NCI-H187 (cell line): ENCODE measurements around the gene INF2.
"Not testable (repeated sequence)": the region's sequence is repeated elsewhere in the genome, so short reads cannot be mapped to it uniquely, and the experiment has no call there.

Experiments used
- DNase-seq, 2 experiments: peaks; one replicate each; lab custom pipeline; 2025; lab: John Stamatoyannopoulos, UW

INF2 gene

GRCh38 chr14:104734991-104735779 lies 45.8 kb downstream of the INF2 start:
- no peak for DNase-seq

- no peak for DNase-seq
These were observed 46.6 kb downstream of the INF2 start for GRCh38 chr14:104735830-104736642.

GRCh38 chr14:104738375-104739019 lies 49.1 kb downstream of the INF2 start:
- no peak for DNase-seq

DNA sequence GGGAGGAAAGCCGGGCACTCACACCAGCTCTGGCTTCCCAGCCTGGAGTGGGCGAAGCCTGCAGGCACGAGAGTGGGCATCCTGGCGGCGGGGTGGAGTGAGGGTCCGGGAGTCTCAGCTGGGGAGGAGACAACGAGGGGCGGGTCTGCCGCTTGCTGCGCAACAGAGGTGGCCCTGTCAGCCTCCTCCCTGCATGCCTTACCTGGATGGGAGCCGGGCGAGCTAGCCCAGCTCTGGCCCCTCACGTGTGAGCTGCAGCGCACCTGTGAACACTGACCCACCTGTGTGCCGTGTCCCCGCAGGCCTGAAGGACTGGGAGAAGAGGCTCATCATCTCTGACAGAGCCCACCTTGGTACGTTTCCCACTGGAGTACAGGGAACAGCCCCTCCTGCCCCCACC lies 49.6 kb downstream of the INF2 start:
- no peak for DNase-seq

DNA sequence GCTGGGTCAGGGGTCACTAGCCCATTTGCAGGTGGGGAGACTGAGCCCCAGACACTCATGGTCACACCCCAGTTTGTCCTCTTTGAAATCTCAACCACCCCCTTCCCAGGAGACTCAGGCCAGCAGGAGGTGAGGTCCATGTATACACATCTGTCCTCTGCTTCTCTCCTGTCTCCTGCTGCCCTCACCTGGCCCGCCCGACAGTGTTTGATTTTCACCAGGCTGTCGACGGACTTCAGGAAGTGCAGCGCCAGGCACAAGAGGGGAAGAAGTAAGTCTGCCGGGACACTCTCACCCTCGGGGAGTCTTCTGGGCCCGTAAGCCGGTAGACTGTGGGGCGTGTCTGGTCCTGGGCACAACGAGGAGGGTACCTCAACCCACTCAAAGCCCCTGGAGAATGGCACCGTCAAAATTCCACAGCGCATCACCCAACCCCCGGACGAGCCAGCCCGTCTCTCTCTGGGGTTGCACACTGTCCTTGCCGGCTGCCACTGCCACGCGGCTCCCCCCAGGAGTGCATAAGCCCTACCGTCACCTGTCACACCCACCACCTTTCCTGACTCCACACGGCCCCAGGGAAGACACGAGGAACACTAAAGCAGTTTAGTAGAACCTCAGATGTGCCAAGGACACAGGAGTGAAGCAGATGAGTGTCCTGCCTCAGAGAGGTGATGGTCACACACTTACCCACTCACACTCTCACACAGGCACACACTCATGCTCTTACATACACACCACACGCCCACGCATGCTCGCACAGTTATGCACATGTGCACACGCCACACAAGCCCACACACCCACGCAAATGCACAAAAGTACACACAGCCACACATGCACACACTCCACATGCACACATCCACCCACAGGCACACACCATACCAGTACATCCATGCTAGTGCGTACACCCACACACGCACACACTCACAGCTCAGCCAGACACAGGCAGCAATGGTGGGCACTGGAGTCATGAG lies 50.4 kb downstream of the INF2 start:
- no peak for DNase-seq

GRCh38 chr14:104741108-104741802 lies 51.8 kb downstream of the INF2 start:
- no peak for DNase-seq

GRCh38 chr14:104741803-104742251 lies 52.4 kb downstream of the INF2 start:
- DNase-seq: no peak

DNA sequence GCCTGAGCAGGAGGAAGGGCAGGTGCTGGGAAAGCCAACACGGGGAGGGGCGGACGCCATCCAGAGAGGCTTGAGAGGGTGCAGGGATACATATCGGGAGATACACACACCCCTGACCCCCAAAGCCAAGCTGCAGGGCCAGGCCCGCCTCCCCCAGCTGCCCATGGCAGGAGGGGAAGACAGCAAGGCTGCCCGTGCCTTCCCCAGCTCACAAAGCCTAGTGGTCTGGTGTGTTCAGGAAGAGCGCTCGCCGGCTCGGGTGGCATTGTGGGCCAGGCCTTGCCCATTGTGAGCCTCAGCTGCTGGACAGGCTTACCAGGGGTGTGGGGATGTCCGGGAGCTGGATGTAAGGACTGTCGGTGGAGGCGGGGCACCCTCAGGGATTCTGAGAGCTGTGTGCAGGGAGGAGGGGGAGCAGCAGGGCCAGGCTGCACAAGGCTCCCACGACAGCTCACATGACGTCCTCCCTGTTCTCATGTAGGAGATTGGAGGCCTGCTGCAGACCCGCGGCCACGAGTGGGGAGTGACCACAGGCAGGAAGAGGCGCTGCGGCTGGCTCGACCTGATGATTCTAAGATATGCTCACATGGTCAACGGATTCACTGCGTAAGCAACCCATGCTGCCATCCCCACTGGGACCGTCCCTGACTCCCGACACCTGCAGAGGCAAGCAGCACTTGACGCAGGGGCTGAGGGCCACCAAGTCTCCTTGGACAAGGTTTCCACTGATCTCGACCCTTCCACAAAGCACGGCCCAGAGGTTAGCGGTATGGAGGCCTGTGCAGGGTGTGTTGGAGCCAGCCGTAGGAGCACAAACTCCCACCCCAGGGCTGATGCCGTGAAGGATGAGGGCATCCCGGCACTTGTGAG lies 53.4 kb downstream of the INF2 start:
- no peak for DNase-seq

- no peak for DNase-seq
These were observed 54.3 kb downstream of the INF2 start for GRCh38 chr14:104743461-104744380.

GRCh38 chr14:104744484-104744883 lies 55.1 kb downstream of the INF2 start:
- no peak for DNase-seq

DNA sequence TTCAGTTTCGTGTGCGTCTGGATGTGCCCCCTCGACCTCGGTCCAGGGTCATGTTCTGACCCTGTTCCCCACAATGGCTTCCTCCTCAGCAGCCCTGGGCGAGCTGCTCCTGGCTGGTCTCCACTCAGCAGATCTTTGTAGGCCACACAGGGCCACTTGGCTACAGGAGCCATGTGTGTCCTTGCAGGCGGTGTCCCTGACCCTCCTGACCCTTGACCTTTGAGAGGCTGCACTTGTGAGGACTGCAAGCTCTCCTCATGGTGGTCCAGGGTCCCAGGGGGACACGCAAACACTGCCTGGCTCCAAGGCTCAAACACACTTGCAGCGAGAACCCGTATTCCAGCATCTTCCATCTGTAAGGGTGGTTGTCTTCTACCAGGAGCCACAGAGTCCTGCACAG lies 56.0 kb downstream of the INF2 start:
- no peak for DNase-seq

- no peak for DNase-seq
These were observed 56.7 kb downstream of the INF2 start for GRCh38 chr14:104746071-104746545.

DNA sequence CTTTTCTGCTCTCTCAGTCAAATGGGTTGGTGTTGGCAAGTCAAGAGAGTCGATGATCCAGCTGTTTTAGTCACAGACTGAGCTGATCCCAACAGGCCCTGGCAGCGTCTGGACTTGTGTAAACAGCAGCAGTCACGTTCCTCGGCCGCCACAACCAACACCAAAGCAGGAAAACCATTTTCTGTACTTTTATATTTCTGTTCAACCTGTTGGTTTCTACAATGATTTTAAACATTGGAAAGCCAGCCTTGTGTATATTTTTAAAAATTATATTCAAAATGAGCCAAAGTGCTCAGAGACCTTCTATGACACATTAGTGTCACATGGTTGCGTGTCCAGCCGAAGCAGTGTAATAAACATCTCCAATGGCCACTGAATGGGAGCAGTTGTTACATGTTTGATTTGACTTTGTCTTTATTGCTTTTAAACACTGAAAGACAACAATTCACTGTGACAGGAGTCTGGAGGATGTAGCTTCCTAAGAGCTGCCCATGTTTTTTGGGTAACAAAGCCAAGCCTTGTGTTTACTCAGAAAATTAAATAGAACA lies 57.6 kb downstream of the INF2 start:
- DNase-seq: no peak

- no peak for DNase-seq
These were observed 58.5 kb downstream of the INF2 start for GRCh38 chr14:104747876-104748275.

DNA sequence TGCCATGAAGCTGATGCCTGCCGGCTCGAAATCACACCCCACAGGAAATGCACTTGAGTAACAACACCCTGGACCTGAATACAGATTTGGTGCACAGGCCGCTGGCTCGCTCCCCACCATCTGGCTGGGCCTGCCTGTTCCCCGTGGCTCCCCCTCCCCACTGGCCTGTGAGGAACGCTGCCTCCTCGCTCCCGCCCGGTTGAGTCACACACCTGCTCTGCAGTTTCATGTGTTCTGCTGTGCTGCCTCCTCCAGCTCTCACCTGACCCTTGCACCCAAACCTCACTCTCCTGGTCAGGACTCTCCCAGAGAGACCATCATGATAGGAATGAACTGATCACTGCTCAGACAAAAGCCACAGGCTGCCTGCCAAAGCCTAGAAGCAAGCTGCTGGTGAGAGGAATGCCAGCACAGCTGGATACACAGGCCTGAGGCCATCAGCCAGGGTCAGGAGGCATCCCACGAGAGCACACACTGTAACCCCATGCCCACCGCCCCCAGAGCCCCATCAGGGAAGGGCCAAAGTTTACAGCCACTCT lies 59.8 kb downstream of the INF2 start:
- no peak for DNase-seq

DNA sequence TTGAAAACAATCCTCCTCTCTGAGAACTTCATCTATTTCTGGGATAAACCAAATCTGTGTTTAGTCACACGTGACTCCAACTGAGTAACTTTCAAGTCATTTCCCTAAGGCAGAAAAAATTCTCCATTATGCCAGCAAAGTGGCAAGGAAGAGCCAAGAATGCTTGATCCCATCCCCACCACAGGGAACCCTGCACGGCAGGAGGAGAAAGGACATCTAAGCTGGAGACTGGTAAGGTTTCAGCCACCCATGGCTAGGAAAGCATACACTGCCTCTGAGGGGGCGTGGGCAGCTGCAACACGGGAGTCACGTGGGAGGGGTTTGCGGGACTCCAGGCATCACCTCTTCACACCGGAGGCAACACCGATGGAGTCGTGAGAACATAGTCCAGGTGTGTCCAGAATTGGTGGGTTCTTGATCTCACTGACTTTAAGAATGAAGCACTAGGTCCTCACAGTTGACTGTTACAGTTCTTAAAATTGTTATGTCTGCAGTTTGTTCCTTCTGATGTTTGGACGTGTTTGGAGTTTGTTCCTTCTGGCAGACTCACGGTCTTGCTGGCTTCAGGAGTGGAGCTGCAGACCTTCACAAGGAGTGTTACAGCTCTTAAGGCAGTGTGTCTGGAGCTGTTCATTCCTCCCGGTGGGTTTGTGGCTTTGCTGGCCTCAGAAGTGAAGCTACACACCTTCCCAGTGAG lies 60.8 kb downstream of the INF2 start:
- DNase-seq: no peak

GRCh38 chr14:104750753-104751057 lies 61.3 kb downstream of the INF2 start:
- DNase-seq: not testable (repeated sequence)
